HCT116 (cell line): Measurements from ENCODE around the gene KNOP1. TPM values are rescaled to one million over a fixed set of nuclear protein-coding genes. Genes with fewer than 3 reads are reported as not detected.

Source experiments
- ATAC-seq: fragments of 200-7000 bp; cut with Tn5 transposase; 2 replicates; pipeline ENCODE4 v1.9.1; 2020; ENCODE audit warnings: mild to moderate bottlenecking, moderate library complexity
- BruUV-seq: library from RNA; stranded (reverse); fragments of 400-500 nt; replicated peaks from 2 replicates; lab custom pipeline; 2021; lab: Mats Ljungman, UMichigan
- CTCF ChIA-PET: fragments of 300-600 bp; sonication (Branson Sonifier 250); formaldehyde crosslinking; loops from one replicate; lab custom pipeline; 2021; ENCODE audit warnings: antibody characterized with exemption; lab: Charles Lee
- POLR2A ChIA-PET: fragments of 300-600, 350-600 bp; sonication (Branson Sonifier 250); formaldehyde crosslinking; loops from one replicate; lab custom pipeline; 2021; ENCODE audit warnings: antibody characterized with exemption; lab: Charles Lee
- RAD21 ChIA-PET, 2 experiments: fragments of 300-600 bp; sonication (Branson Sonifier 250); formaldehyde crosslinking; loops; one replicate each; lab custom pipeline; 2023; ENCODE audit warnings: low total read pairs in 2 of 2; ENCODE audit not compliant: uncharacterized antibody in 2 of 2, unreplicated experiment in 2 of 2, low non-redundant PET in 1 of 2; lab: Charles Lee
- DNase-seq: peaks from one replicate; pipeline ENCODE4 v3.0.0-alpha.2; 2010; ENCODE audit warnings: low read depth, low spot score
- H2AFZ ChIP-seq: fragments of 200-600 bp; shearing (Covaris generic), sonication (generic); 2 replicates; pipeline ENCODE4 v1.6.1; 2017; ENCODE audit warnings: low read depth, mixed run types, mixed read lengths, antibody characterized with exemption, low read length; ENCODE audit not compliant: poor library complexity, severe bottlenecking
- H3K27ac ChIP-seq: 2 replicates; pipeline ENCODE4 v1.5.1; 2012; ENCODE audit warnings: low read depth, low read length
- H3K27me3 ChIP-seq: fragments of 200-600 bp; sonication (generic); 2 replicates; pipeline ENCODE4 v1.6.1; 2016; ENCODE audit warnings: mixed run types, low read length, mixed read lengths; ENCODE audit not compliant: insufficient read depth
- H3K36me3 ChIP-seq, 2 experiments: fragments of 200-500 bp in 1 of 2; fragments of 200-600 bp in 1 of 2; sonication (Bioruptor generic) in 1 of 2; sonication (generic) in 1 of 2; 2 replicates each; pipeline versions ENCODE4 v1.5.1 to v1.6.1; 2014 to 2016; ENCODE audit warnings: low read length in 2 of 2, inconsistent platforms in 1 of 2, mixed read lengths in 1 of 2, mixed run types in 1 of 2; ENCODE audit not compliant: insufficient read depth in 2 of 2, control insufficient read depth in 1 of 2
- H3K4me1 ChIP-seq, 2 experiments: fragments of 200-600 bp in 1 of 2; sonication (generic) in 1 of 2; 2 replicates each; pipeline versions ENCODE4 v1.5.1 to v1.6.1; 2012 to 2017; ENCODE audit warnings: low read length in 2 of 2, inconsistent platforms in 1 of 2, mild to moderate bottlenecking in 1 of 2, mixed read lengths in 1 of 2, mixed run types in 1 of 2, moderate library complexity in 1 of 2; ENCODE audit not compliant: insufficient read depth in 2 of 2, control insufficient read depth in 1 of 2
- H3K4me2 ChIP-seq: fragments of 200-600 bp; sonication (generic); 2 replicates; pipeline ENCODE4 v1.6.1; 2017; ENCODE audit warnings: mixed run types, low read length, mixed read lengths
- H3K4me3 ChIP-seq, 2 experiments: fragments of 200-600 bp in 1 of 2; sonication (generic) in 1 of 2; replicated peaks in 1 of 2; 2 replicates each; pipeline ENCODE4 v1.5.1; 2011 to 2016; ENCODE audit warnings: low read length in 2 of 2, control low read depth in 1 of 2, low read depth in 1 of 2, mild to moderate bottlenecking in 1 of 2, mixed read lengths in 1 of 2, mixed run types in 1 of 2
- H3K79me2 ChIP-seq: fragments of 200-600 bp; sonication (generic); 2 replicates; pipeline ENCODE4 v1.6.1; 2017; ENCODE audit warnings: mild to moderate bottlenecking, mixed run types, low read length, moderate library complexity, mixed read lengths; ENCODE audit not compliant: insufficient read depth
- H3K9ac ChIP-seq: fragments of 200-600 bp; sonication (generic); 2 replicates; pipeline ENCODE4 v1.6.1; 2016; ENCODE audit warnings: low read length, mixed read lengths
- H3K9me2 ChIP-seq: fragments of 200-600 bp; sonication (generic), shearing (Covaris generic); 2 replicates; pipeline ENCODE4 v1.6.1; 2017; ENCODE audit warnings: mixed run types, mild to moderate bottlenecking, moderate library complexity; ENCODE audit not compliant: insufficient read depth
- H3K9me3 ChIP-seq, 2 experiments: fragments of 200-500 bp in 1 of 2; fragments of 200-600 bp in 1 of 2; sonication (Bioruptor generic) in 1 of 2; sonication (generic) in 1 of 2; 2 replicates each; pipeline ENCODE4 v1.6.1; 2014 to 2017; ENCODE audit warnings: low read length in 2 of 2, mixed read lengths in 2 of 2, inconsistent platforms in 1 of 2, low read depth in 1 of 2, mild to moderate bottlenecking in 1 of 2, mixed run types in 1 of 2, moderate library complexity in 1 of 2; ENCODE audit not compliant: control insufficient read depth in 1 of 2, insufficient read depth in 1 of 2
- H4K20me1 ChIP-seq: fragments of 200-600 bp; sonication (generic), shearing (Covaris generic); 2 replicates; pipeline ENCODE4 v1.6.1; 2017; ENCODE audit warnings: mixed run types, mild to moderate bottlenecking, moderate library complexity; ENCODE audit not compliant: insufficient read depth
- ATF3 ChIP-seq: IDR thresholded peaks from 2 replicates; pipeline ENCODE4 v1.6.1; 2012
- CEBPB ChIP-seq: IDR thresholded peaks from 2 replicates; pipeline ENCODE4 v1.6.1; 2012; ENCODE audit warnings: low read depth
- CTCF ChIP-seq, 3 experiments: fragments of 200-600 bp in 1 of 3; sonication (generic) in 1 of 3; IDR thresholded peaks in 2 of 3; conservative IDR thresholded peaks in 1 of 3; 2 replicates each; pipeline ENCODE4 v1.5.1; 2012 to 2017; ENCODE audit warnings: low read depth in 2 of 3, low read length in 2 of 3, antibody characterized with exemption in 1 of 3, borderline replicate concordance in 1 of 3, control low read depth in 1 of 3, mild to moderate bottlenecking in 1 of 3, mixed read lengths in 1 of 3, mixed run types in 1 of 3, moderate library complexity in 1 of 3; ENCODE audit not compliant: insufficient read depth in 1 of 3
- EGR1 ChIP-seq: IDR thresholded peaks from 2 replicates; pipeline ENCODE4 v1.6.1; 2012; ENCODE audit warnings: low read depth
- EZH2 ChIP-seq: fragments of 200-600 bp; sonication (generic); IDR thresholded peaks from 2 replicates; pipeline ENCODE4 v1.6.1; 2017; ENCODE audit warnings: antibody characterized with exemption, mixed run types
- EZH2phosphoT487 ChIP-seq: fragments of 200-600 bp; IDR thresholded peaks from 2 replicates; pipeline ENCODE4 v1.6.1; 2018; ENCODE audit warnings: antibody characterized with exemption, borderline replicate concordance
- FOSL1 ChIP-seq: IDR thresholded peaks from 2 replicates; pipeline ENCODE4 v1.6.1; 2012; ENCODE audit warnings: low read depth
- JUND ChIP-seq: IDR thresholded peaks from 2 replicates; pipeline ENCODE4 v1.6.1; 2012
- MAX ChIP-seq: IDR thresholded peaks from 2 replicates; pipeline ENCODE4 v1.6.1; 2012
- REST ChIP-seq: IDR thresholded peaks from 2 replicates; pipeline ENCODE4 v1.6.1; 2012; ENCODE audit warnings: low read depth
- SP1 ChIP-seq: IDR thresholded peaks from 2 replicates; pipeline ENCODE4 v1.6.1; 2012; ENCODE audit warnings: low read depth
- SRF ChIP-seq: IDR thresholded peaks from 2 replicates; pipeline ENCODE4 v1.6.1; 2012; ENCODE audit warnings: low read depth
- TCF7L2 ChIP-seq: IDR thresholded peaks from 2 replicates; pipeline ENCODE4 v1.7.0; 2011; ENCODE audit warnings: borderline replicate concordance, inconsistent platforms; ENCODE audit not compliant: insufficient read depth, insufficient read length; ENCODE audit errors: extremely low read depth
- YY1 ChIP-seq: IDR thresholded peaks from 2 replicates; pipeline ENCODE4 v1.6.1; 2011; ENCODE audit warnings: low read length, low read depth, moderate library complexity, mild to moderate bottlenecking; ENCODE audit not compliant: insufficient replicate concordance; ENCODE audit errors: extremely low read depth
- ZNF274 ChIP-seq: fragments of 200-500 bp; sonication (Bioruptor generic); IDR thresholded peaks from 2 replicates; pipeline ENCODE4 v1.6.1; 2014; ENCODE audit warnings: mild to moderate bottlenecking, low read depth, low read length, inconsistent platforms
- intact Hi-C: fragments of 100-400 bp; cut with micrococcal nuclease; formaldehyde crosslinking; loops from 2 replicates; pipeline ENCODE4 v1.10.0; 2022
- total RNA-seq: library from RNA; stranded (reverse); gene quantifications from one replicate; pipeline ENCODE4 v1.2.1, GENCODE V29; 2021; ENCODE audit not compliant: unreplicated experiment

Gene KNOP1
- total RNA-seq, 1 experiment from 2014 or later, result 34.6 TPM

GRCh38 chr16:19766554-19766884 is 48.5 kb upstream of the KNOP1 start:
- no peaks in the 10 kb centered on the region for H3K4me1 ChIP-seq
- intact Hi-C loops, result no loop called here
- H3K4me2 ChIP-seq, result no peak overlapping the region
- no TSS peak for BruUV-seq
- CTCF ChIA-PET, result no interaction called here
- no peak for ATAC-seq
- H3K27ac ChIP-seq, result no peak overlapping the region
- no peaks in the 10 kb centered on the region for H3K9me2 ChIP-seq
- no peaks in the 10 kb centered on the region for H3K79me2 ChIP-seq
- TF ChIP-seq YY1 (no peak), FOSL1 (no peak), EZH2 (no peak), EZH2phosphoT487 (no peak), JUND (no peak)
- TF ChIP-seq, all 23 proteins: peak for 0
- H3K4me3 ChIP-seq, result no peak overlapping the region
- ChIA-PET RAD21 (no interaction called here), POLR2A (no interaction called here)
- H3K27me3 ChIP-seq, result no peaks in the 10 kb centered on the region
- H2AFZ ChIP-seq, result no peak overlapping the region
- H3K9ac ChIP-seq, result no peak overlapping the region
- H4K20me1 ChIP-seq, result no peaks in the 10 kb centered on the region
- no peaks in the 10 kb centered on the region for H3K36me3 ChIP-seq
- DNase-seq, result no peak
- no peaks in the 10 kb centered on the region for H3K9me3 ChIP-seq

- no peaks in the 10 kb centered on the region for H4K20me1 ChIP-seq
- ATAC-seq (no peak), DNase-seq (no peak)
- no peak overlapping the region for H3K9ac ChIP-seq
- no peak overlapping the region for H2AFZ ChIP-seq
- ChIA-PET CTCF (no interaction called here), RAD21 (no interaction called here), POLR2A (no interaction called here)
- H3K27ac ChIP-seq, result no peak overlapping the region
- H3K79me2 ChIP-seq, result no peaks in the 10 kb centered on the region
- H3K9me2 ChIP-seq, result no peaks in the 10 kb centered on the region
- no peaks in the 10 kb centered on the region for H3K4me1 ChIP-seq
- H3K9me3 ChIP-seq, result no peaks in the 10 kb centered on the region
- no peak overlapping the region for H3K4me3 ChIP-seq
- no peaks in the 10 kb centered on the region for H3K36me3 ChIP-seq
- BruUV-seq, result no TSS peak
- H3K4me2 ChIP-seq, result no peak overlapping the region
- intact Hi-C loops, result no loop called here
- H3K27me3 ChIP-seq, result no peaks in the 10 kb centered on the region
- TF ChIP-seq MAX (no peak), REST (no peak), EZH2phosphoT487 (no peak), JUND (no peak), EZH2 (no peak), SRF (no peak), CEBPB (no peak), EGR1 (no peak), ZNF274 (no peak), ATF3 (no peak), TCF7L2 (no peak), SP1 (no peak), CTCF (IDR thresholded peaks at IDR 0.05 in 2 of 3, conservative IDR thresholded peaks at IDR 0.05 in 1 of 3; ENCODE audit: borderline replicate concordance in 1 of 3, insufficient read depth in 1 of 3, low read depth in 2 of 3, low read length in 2 of 3) (no peak)
Observed at GRCh38 chr16:19765860-19766553, 48.0 kb upstream of the KNOP1 start.
